Brain pericyte (primary cell): ENCODE data around the gene TCHH.
"Not testable (repeated sequence)": the region's sequence is repeated elsewhere in the genome, so short reads cannot be mapped to it uniquely, and the experiment has no call there.

ENCODE experiments used
- DNase-seq: peaks from one replicate; pipeline ENCODE4 v3.0.0-alpha.2; 2012; ENCODE audit warnings: low read depth, low spot score

TCHH gene

GRCh38 chr1:152115344-152115743, at the start of gene TCHH:
Gene TCHH (minus strand): TSS chr1:152115444. CDS start chr1:152114080, 1,364 bp downstream.
- DNase-seq = no peak

- no peak for DNase-seq
Observed at GRCh38 chr1:152164517-152165136, 49.4 kb upstream of the TCHH start.

GRCh38 chr1:152162792-152163463, 47.7 kb upstream of the TCHH start:
- no peak for DNase-seq

- DNase-seq = no peak
Observed at GRCh38 chr1:152160576-152160975, 45.3 kb upstream of the TCHH start.

- no peak for DNase-seq
Observed at GRCh38 chr1:152159144-152159543, 43.9 kb upstream of the TCHH start, which contains the start of gene RPTN. Gene RPTN (minus strand): TSS chr1:152159228. CDS start chr1:152157889, 1,339 bp downstream.

- DNase-seq = no peak
Observed at GRCh38 chr1:152153996-152154395, 38.8 kb upstream of the TCHH start.

- no peak for DNase-seq
Observed at GRCh38 chr1:152151646-152152045, 36.4 kb upstream of the TCHH start.

- DNase-seq = no peak
Observed at GRCh38 chr1:152148981-152149380, 33.7 kb upstream of the TCHH start.

- DNase-seq = no peak
Observed at GRCh38 chr1:152148051-152148450, 32.8 kb upstream of the TCHH start.

- no peak for DNase-seq
Observed at GRCh38 chr1:152145769-152146168, 30.5 kb upstream of the TCHH start.

- not testable (repeated sequence) for DNase-seq
Observed at GRCh38 chr1:152144674-152145183, 29.5 kb upstream of the TCHH start.

GRCh38 chr1:152143150-152143887, 28.1 kb upstream of the TCHH start:
- no peak for DNase-seq

- DNase-seq = no peak
Observed at GRCh38 chr1:152141971-152142584, 26.8 kb upstream of the TCHH start.

- DNase-seq = no peak
Observed at GRCh38 chr1:152137215-152137614, 22.0 kb upstream of the TCHH start.

- DNase-seq = no peak
Observed at GRCh38 chr1:152130186-152130585, 14.9 kb upstream of the TCHH start.

GRCh38 chr1:152127673-152128072, 12.4 kb upstream of the TCHH start:
- DNase-seq = no peak

GRCh38 chr1:152125834-152126443, 10.7 kb upstream of the TCHH start:
- no peak for DNase-seq

- no peak for DNase-seq
Observed at GRCh38 chr1:152118915-152119314, 3.7 kb upstream of the TCHH start.

GRCh38 chr1:152112885-152113432, 2.3 kb downstream of the TCHH start:
- no peak for DNase-seq

- no peak for DNase-seq
Observed at GRCh38 chr1:152112101-152112884, 3.0 kb downstream of the TCHH start.
